GM23338 (cell line): ENCODE results near the gene FASTK. TPM values are rescaled to one million over a fixed set of nuclear protein-coding genes. Genes with fewer than 3 reads are reported as not detected.

ENCODE experiments used
- ATAC-seq: fragments of 200-7000 bp; cut with Tn5 transposase; 3 replicates; pipeline ENCODE4 v1.9.1; 2020
- DNase-seq: peaks from one replicate; pipeline ENCODE4 v3.0.0-alpha.2; 2015; ENCODE audit warnings: low spot score
- H2AFZ ChIP-seq: fragments of 200-600 bp; sonication (generic); 2 replicates; pipeline ENCODE4 v1.8.0; 2016; ENCODE audit warnings: antibody characterized with exemption, mild to moderate bottlenecking, moderate library complexity
- H3F3A ChIP-seq: fragments of 200-600 bp; sonication (generic); replicated peaks from 2 replicates; pipeline ENCODE4 v1.8.0; 2017; ENCODE audit warnings: antibody characterized with exemption, mixed run types, low read depth
- H3K27ac ChIP-seq: fragments of 200-600 bp; sonication (generic); 2 replicates; pipeline ENCODE4 v1.6.1; 2016; ENCODE audit warnings: low read depth
- H3K27me3 ChIP-seq: fragments of 200-600 bp; sonication (generic); 2 replicates; pipeline ENCODE4 v1.8.0; 2016; ENCODE audit warnings: mild to moderate bottlenecking, mixed run types, moderate library complexity; ENCODE audit not compliant: insufficient read depth
- H3K36me3 ChIP-seq: fragments of 200-600 bp; sonication (generic); 2 replicates; pipeline ENCODE4 v1.8.0; 2016; ENCODE audit warnings: mild to moderate bottlenecking; ENCODE audit not compliant: insufficient read depth
- H3K4me1 ChIP-seq: fragments of 200-600 bp; sonication (generic); 2 replicates; pipeline ENCODE4 v1.8.0; 2016; ENCODE audit warnings: mild to moderate bottlenecking, moderate library complexity; ENCODE audit not compliant: insufficient read depth
- H3K4me2 ChIP-seq: fragments of 200-600 bp; sonication (generic); 2 replicates; pipeline ENCODE4 v1.7.1; 2017; ENCODE audit warnings: mixed run types
- H3K4me3 ChIP-seq: fragments of 200-600 bp; sonication (generic); 2 replicates; pipeline ENCODE4 v1.6.1; 2016; ENCODE audit warnings: mixed run types
- H3K79me2 ChIP-seq: fragments of 200-600 bp; sonication (generic); replicated peaks from 2 replicates; pipeline ENCODE4 v1.8.0; 2017; ENCODE audit warnings: mild to moderate bottlenecking; ENCODE audit not compliant: insufficient read depth
- H3K9me2 ChIP-seq: fragments of 200-600 bp; sonication (generic); 2 replicates; pipeline ENCODE4 v1.8.0; 2017; ENCODE audit not compliant: insufficient read depth
- H4K20me1 ChIP-seq: fragments of 200-600 bp; sonication (generic); replicated peaks from 2 replicates; pipeline ENCODE4 v1.8.0; 2017; ENCODE audit warnings: mild to moderate bottlenecking; ENCODE audit not compliant: insufficient read depth
- H3K27ac Mint-ChIP-seq: 2 replicates; pipeline ENCODE4 v1.8.0; 2020; ENCODE audit warnings: inconsistent platforms, mild to moderate bottlenecking, moderate library complexity, mixed read lengths
- H3K27me3 Mint-ChIP-seq: 3 replicates; pipeline ENCODE4 v1.8.0; 2022; ENCODE audit warnings: low read depth, mild to moderate bottlenecking, moderate library complexity, mixed read lengths, inconsistent platforms; ENCODE audit not compliant: insufficient read depth, poor library complexity
- H3K36me3 Mint-ChIP-seq: 3 replicates; pipeline ENCODE4 v1.8.0; 2021; ENCODE audit warnings: low read depth, mild to moderate bottlenecking, inconsistent platforms, moderate library complexity, mixed read lengths
- H3K4me1 Mint-ChIP-seq: 3 replicates; pipeline ENCODE4 v1.8.0; 2020; ENCODE audit warnings: mild to moderate bottlenecking, inconsistent platforms, mixed read lengths
- H3K4me3 Mint-ChIP-seq: 3 replicates; pipeline ENCODE4 v1.8.0; 2021; ENCODE audit warnings: moderate library complexity, mild to moderate bottlenecking, inconsistent platforms, mixed read lengths
- H3K9me3 Mint-ChIP-seq: 3 replicates; pipeline ENCODE4 v1.8.0; 2020; ENCODE audit warnings: moderate library complexity, mild to moderate bottlenecking, inconsistent platforms, mixed read lengths
- ETS1 ChIP-seq: IDR thresholded peaks from 2 replicates; pipeline ENCODE4 v1.6.1; 2016; ENCODE audit warnings: antibody characterized with exemption
- EZH2 ChIP-seq: fragments of 200-600 bp; sonication (generic); IDR thresholded peaks from one replicate; pipeline ENCODE4 v1.8.0; 2017; ENCODE audit warnings: antibody characterized with exemption, mild to moderate bottlenecking, low read depth; ENCODE audit not compliant: unreplicated experiment
- EZH2phosphoT487 ChIP-seq: fragments of 200-600 bp; sonication (generic); IDR thresholded peaks from one replicate; pipeline ENCODE4 v1.8.1; 2018; ENCODE audit warnings: antibody characterized with exemption; ENCODE audit not compliant: unreplicated experiment
- STAT1 ChIP-seq: IDR thresholded peaks from one replicate; pipeline ENCODE4 v1.6.1; 2016; ENCODE audit warnings: antibody characterized with exemption; ENCODE audit not compliant: unreplicated experiment
- ZNF331 ChIP-seq: fragments of 250-450 bp; sonication (Bioruptor Pico); IDR thresholded peaks from 2 replicates; pipeline ENCODE4 v1.5.0; 2020; ENCODE audit warnings: low read depth, mild to moderate bottlenecking, moderate library complexity
- polyA plus RNA-seq: library from polyadenylated mRNA; unstranded; fragments of >200 nt; fragmentation: Nextera tagmentation; extraction: Ambion mirVana; gene quantifications from 2 replicates; pipeline ENCODE4 v1.2.1, GENCODE V29; 2016
- total RNA-seq: library from RNA; depleted of rRNA; stranded (reverse); fragments of >200 nt; shearing (Covaris generic); gene quantifications from 2 replicates; pipeline ENCODE4 v1.2.3, GENCODE V29; 2014
- TF ChIP-seq, protein P1 (sequence below): fragments of 250-450 bp; sonication (Bioruptor Pico); IDR thresholded peaks from 2 replicates; pipeline ENCODE4 v1.5.0; 2020; ENCODE audit warnings: mild to moderate bottlenecking, moderate library complexity

The FASTK gene
- total and polyA plus RNA-seq, 2 experiments from 2014 or later = 37.4 to 57.4 TPM

GRCh38 chr7:151102991-151103390, 22.4 kb upstream of the FASTK start (continued):
- TF ChIP-seq, protein P1, sequence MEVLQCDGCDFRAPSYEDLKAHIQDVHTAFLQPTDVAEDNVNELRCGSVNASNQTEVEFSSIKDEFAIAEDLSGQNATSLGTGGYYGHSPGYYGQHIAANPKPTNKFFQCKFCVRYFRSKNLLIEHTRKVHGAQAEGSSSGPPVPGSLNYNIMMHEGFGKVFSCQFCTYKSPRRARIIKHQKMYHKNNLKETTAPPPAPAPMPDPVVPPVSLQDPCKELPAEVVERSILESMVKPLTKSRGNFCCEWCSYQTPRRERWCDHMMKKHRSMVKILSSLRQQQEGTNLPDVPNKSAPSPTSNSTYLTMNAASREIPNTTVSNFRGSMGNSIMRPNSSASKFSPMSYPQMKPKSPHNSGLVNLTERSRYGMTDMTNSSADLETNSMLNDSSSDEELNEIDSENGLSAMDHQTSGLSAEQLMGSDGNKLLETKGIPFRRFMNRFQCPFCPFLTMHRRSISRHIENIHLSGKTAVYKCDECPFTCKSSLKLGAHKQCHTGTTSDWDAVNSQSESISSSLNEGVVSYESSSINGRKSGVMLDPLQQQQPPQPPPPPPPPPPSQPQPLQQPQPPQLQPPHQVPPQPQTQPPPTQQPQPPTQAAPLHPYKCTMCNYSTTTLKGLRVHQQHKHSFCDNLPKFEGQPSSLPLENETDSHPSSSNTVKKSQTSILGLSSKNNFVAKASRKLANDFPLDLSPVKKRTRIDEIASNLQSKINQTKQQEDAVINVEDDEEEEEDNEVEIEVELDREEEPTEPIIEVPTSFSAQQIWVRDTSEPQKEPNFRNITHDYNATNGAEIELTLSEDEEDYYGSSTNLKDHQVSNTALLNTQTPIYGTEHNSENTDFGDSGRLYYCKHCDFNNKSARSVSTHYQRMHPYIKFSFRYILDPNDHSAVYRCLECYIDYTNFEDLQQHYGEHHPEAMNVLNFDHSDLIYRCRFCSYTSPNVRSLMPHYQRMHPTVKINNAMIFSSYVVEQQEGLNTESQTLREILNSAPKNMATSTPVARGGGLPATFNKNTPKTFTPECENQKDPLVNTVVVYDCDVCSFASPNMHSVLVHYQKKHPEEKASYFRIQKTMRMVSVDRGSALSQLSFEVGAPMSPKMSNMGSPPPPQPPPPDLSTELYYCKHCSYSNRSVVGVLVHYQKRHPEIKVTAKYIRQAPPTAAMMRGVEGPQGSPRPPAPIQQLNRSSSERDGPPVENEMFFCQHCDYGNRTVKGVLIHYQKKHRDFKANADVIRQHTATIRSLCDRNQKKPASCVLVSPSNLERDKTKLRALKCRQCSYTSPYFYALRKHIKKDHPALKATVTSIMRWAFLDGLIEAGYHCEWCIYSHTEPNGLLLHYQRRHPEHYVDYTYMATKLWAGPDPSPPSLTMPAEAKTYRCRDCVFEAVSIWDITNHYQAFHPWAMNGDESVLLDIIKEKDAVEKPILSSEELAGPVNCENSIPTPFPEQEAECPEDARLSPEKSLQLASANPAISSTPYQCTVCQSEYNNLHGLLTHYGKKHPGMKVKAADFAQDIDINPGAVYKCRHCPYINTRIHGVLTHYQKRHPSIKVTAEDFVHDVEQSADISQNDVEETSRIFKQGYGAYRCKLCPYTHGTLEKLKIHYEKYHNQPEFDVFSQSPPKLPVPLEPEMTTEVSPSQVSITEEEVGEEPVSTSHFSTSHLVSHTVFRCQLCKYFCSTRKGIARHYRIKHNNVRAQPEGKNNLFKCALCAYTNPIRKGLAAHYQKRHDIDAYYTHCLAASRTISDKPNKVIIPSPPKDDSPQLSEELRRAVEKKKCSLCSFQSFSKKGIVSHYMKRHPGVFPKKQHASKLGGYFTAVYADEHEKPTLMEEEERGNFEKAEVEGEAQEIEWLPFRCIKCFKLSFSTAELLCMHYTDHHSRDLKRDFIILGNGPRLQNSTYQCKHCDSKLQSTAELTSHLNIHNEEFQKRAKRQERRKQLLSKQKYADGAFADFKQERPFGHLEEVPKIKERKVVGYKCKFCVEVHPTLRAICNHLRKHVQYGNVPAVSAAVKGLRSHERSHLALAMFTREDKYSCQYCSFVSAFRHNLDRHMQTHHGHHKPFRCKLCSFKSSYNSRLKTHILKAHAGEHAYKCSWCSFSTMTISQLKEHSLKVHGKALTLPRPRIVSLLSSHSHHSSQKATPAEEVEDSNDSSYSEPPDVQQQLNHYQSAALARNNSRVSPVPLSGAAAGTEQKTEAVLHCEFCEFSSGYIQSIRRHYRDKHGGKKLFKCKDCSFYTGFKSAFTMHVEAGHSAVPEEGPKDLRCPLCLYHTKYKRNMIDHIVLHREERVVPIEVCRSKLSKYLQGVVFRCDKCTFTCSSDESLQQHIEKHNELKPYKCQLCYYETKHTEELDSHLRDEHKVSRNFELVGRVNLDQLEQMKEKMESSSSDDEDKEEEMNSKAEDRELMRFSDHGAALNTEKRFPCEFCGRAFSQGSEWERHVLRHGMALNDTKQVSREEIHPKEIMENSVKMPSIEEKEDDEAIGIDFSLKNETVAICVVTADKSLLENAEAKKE (CRISPR knock-in tag) = no peak
- TF ChIP-seq ETS1 (no peak), EZH2 (no peak)

- TF ChIP-seq STAT1 (no peak), ZNF331 (CRISPR knock-in tag) (no peak), EZH2phosphoT487 (no peak)
- H3K9me3 Mint-ChIP-seq = no peaks in the 10 kb centered on the region
Measured at GRCh38 chr7:151101621-151102396, 21.2 kb upstream of the FASTK start.

More at GRCh38 chr7:151101621-151102396, 21.2 kb upstream of the FASTK start:
- Histone ChIP-seq H3K27me3 (no peaks in the 10 kb centered on the region), H3K4me2 (no peak overlapping the region), H3K36me3 (no peaks in the 10 kb centered on the region), H3F3A (peaks cover 16% of the 10 kb centered on the region; the same call in 1 of the 2 replicates), H3K4me1 (peaks cover 52% of the 10 kb centered on the region), H3K79me2 (peaks cover 78% of the 10 kb centered on the region), H4K20me1 (peaks cover 11% of the 10 kb centered on the region; the same call in 1 of the 2 replicates), H3K27ac (no peak overlapping the region), H3K4me3 (no peak overlapping the region), H3K9me2 (no peaks in the 10 kb centered on the region), H2AFZ (no peak overlapping the region)
- Mint-ChIP-seq H3K4me1 (peaks cover 42% of the 10 kb centered on the region), H3K36me3 (peaks cover 8% of the 10 kb centered on the region; the same call in 2 of the 3 replicates), H3K4me3 (no peak overlapping the region), H3K27ac (no peak overlapping the region), H3K27me3 (peaks cover 10% of the 10 kb centered on the region)
- DNase-seq (no peak), ATAC-seq (no peak)
